GM12801 (cell line): ENCODE measurements around the gene MYRIP.

Source experiments
- CTCF ChIP-seq: IDR thresholded peaks from one replicate; pipeline ENCODE4 v1.5.1; 2011; ENCODE audit warnings: control low read depth; ENCODE audit not compliant: insufficient read length; ENCODE audit errors: extremely low read depth

MYRIP gene

GRCh38 chr3:39810647-39811161 is 1.3 kb downstream of the MYRIP start:
- no peak for TF ChIP-seq CTCF

GRCh38 chr3:39811561-39811960 is 2.2 kb downstream of the MYRIP start:
- no peak for TF ChIP-seq CTCF

GRCh38 chr3:39812537-39812936 is 3.1 kb downstream of the MYRIP start:
- no peak for TF ChIP-seq CTCF

GRCh38 chr3:39814007-39814406 is 4.6 kb downstream of the MYRIP start:
- TF ChIP-seq CTCF, result no peak

GRCh38 chr3:39819899-39820298 is 10.5 kb downstream of the MYRIP start:
- no peak for TF ChIP-seq CTCF

GRCh38 chr3:39839484-39839883 is 30.1 kb downstream of the MYRIP start:
- TF ChIP-seq CTCF, result no peak

GRCh38 chr3:39843440-39843839 is 34.0 kb downstream of the MYRIP start:
- no peak for TF ChIP-seq CTCF

- no peak for TF ChIP-seq CTCF
Measured at GRCh38 chr3:39848365-39848764, 39.0 kb downstream of the MYRIP start.
